ENCODE results near the gene SLC35E4. TPM values are rescaled to one million over a fixed set of nuclear protein-coding genes. Genes with fewer than 3 reads are reported as not detected.

SLC35E4 gene
- total RNA-seq, 4 donors from 2014 or later: 4.2 to 14.1 (median 9.7) TPM

GRCh38 chr22:30647536-30647935, 12.0 kb downstream of the SLC35E4 start:
- 74% methylated on average over 3 of the region's 3 CpGs for WGBS
- H3K27ac ChIP-seq (replicated peaks in 1 of 4): no peak overlapping the region
- intact Hi-C loops (cut with DNase I): no loop called here
- H3K4me1 ChIP-seq: peaks cover 11 to 40% (median 29%) of the 10 kb centered on the region in 4 donors
- H3K27me3 ChIP-seq: no peaks in the 10 kb centered on the region
- no peaks in the 10 kb centered on the region for H3K9me3 ChIP-seq
- TF ChIP-seq POLR2AphosphoS5 (IDR thresholded peaks at IDR 0.05): no peak
- TF ChIP-seq EP300 (IDR thresholded peaks at IDR 0.05): no peak
- no peak for TF ChIP-seq POLR2A (IDR thresholded peaks at IDR 0.05; ENCODE audit: low read depth)
- no peak for TF ChIP-seq CTCF (IDR thresholded peaks at IDR 0.05)
- H3K36me3 ChIP-seq: peaks cover 4 to 16% (median 12%) of the 10 kb centered on the region in 4 donors
- H3K4me3 ChIP-seq: no peak overlapping the region
- DNase-seq (ENCODE audit: extremely low spot score): no peak

- H3K27ac ChIP-seq (replicated peaks in 1 of 4): no peak overlapping the region
- H3K27me3 ChIP-seq: no peaks in the 10 kb centered on the region
- intact Hi-C loops (cut with DNase I): no loop called here
- TF ChIP-seq POLR2AphosphoS5 (IDR thresholded peaks at IDR 0.05): no peak
- TF ChIP-seq EP300 (IDR thresholded peaks at IDR 0.05): no peak
- no peak for TF ChIP-seq POLR2A (IDR thresholded peaks at IDR 0.05; ENCODE audit: low read depth)
- no peak for TF ChIP-seq CTCF (IDR thresholded peaks at IDR 0.05)
- WGBS: 100% methylated on average over 3 of the region's 3 CpGs
- H3K4me3 ChIP-seq: no peak overlapping the region
- H3K9me3 ChIP-seq: no peaks in the 10 kb centered on the region
- H3K36me3 ChIP-seq: peaks cover 4 to 16% (median 12%) of the 10 kb centered on the region in 4 donors
- H3K4me1 ChIP-seq: peaks cover 9 to 30% (median 21%) of the 10 kb centered on the region in 4 donors
- no peak for DNase-seq (ENCODE audit: extremely low spot score)
These were observed 13.2 kb downstream of the SLC35E4 start for GRCh38 chr22:30648825-30649224.

GRCh38 chr22:30649430-30650007, 13.9 kb downstream of the SLC35E4 start:
- no peaks in the 10 kb centered on the region for H3K9me3 ChIP-seq
- DNase-seq (ENCODE audit: extremely low spot score): no peak
- H3K4me1 ChIP-seq: peaks cover 6 to 23% (median 14%) of the 10 kb centered on the region in 4 donors
- WGBS: 69% methylated on average over 4 of the region's 7 CpGs
- H3K4me3 ChIP-seq: no peak overlapping the region
- H3K27ac ChIP-seq (replicated peaks in 1 of 4): no peak overlapping the region
- no peaks in the 10 kb centered on the region for H3K27me3 ChIP-seq
- TF ChIP-seq CTCF (IDR thresholded peaks at IDR 0.05) (no peak), POLR2AphosphoS5 (IDR thresholded peaks at IDR 0.05) (peak in 1 of 2 donors; percentile 53), POLR2A (IDR thresholded peaks at IDR 0.05; ENCODE audit: low read depth) (no peak), EP300 (IDR thresholded peaks at IDR 0.05) (no peak)
- intact Hi-C loops (cut with DNase I): no loop called here
- peaks cover 4 to 21% (median 14%) of the 10 kb centered on the region in 4 donors for H3K36me3 ChIP-seq

GRCh38 chr22:30650508-30651116, 15.0 kb downstream of the SLC35E4 start:
- intact Hi-C loops (cut with DNase I): no loop called here

More at GRCh38 chr22:30650508-30651116, 15.0 kb downstream of the SLC35E4 start:
- peak overlapping the region in 1 of 4 donors; percentile 27 for H3K27ac ChIP-seq (replicated peaks in 1 of 4)
- 73% methylated on average over 5 of the region's 5 CpGs for WGBS
- DNase-seq (ENCODE audit: extremely low spot score): no peak
- no peaks in the 10 kb centered on the region for H3K9me3 ChIP-seq
- H3K36me3 ChIP-seq: peaks cover 4 to 21% (median 14%) of the 10 kb centered on the region in 4 donors
- H3K4me1 ChIP-seq: peaks cover 6 to 21% (median 14%) of the 10 kb centered on the region in 4 donors
- TF ChIP-seq CTCF (IDR thresholded peaks at IDR 0.05): no peak
- no peaks in the 10 kb centered on the region for H3K27me3 ChIP-seq
- no peak overlapping the region for H3K4me3 ChIP-seq
